Heart right ventricle (tissue), 16 donors: ENCODE measurements around the gene XRCC2. TPM values are rescaled to one million over a fixed set of nuclear protein-coding genes. Genes with fewer than 3 reads are reported as not detected.

Experiments used
- ATAC-seq, 8 donors: fragments of 200-7000 bp; cut with Tn5 transposase; one replicate each; pipeline ENCODE4 v1.9.1; 2020; ENCODE audit warnings: mild to moderate bottlenecking in 8 of 8, moderate library complexity in 8 of 8, moderate number of reproducible peaks in 1 of 8
- DNase-seq, 2 donors: peaks; one replicate each; pipeline ENCODE4 v3.0.0-alpha.2; 2020
- H3K27ac ChIP-seq, 10 donors: fragments of 200-600 bp; sonication (generic) in 2 of 10; one replicate each; pipeline versions ENCODE4 v1.5.0 to v1.8.0; 2020 to 2022; ENCODE audit warnings: mild to moderate bottlenecking in 3 of 10
- H3K27me3 ChIP-seq, 7 donors: fragments of 200-600 bp; one replicate each; pipeline ENCODE4 v1.8.0; 2021 to 2022; ENCODE audit warnings: mild to moderate bottlenecking in 2 of 7
- H3K36me3 ChIP-seq, 9 donors: fragments of 200-600 bp; sonication (generic) in 1 of 9; one replicate each; pipeline versions ENCODE4 v1.5.0 to v1.8.0; 2020 to 2022; ENCODE audit warnings: mild to moderate bottlenecking in 2 of 9
- H3K4me1 ChIP-seq, 9 donors: fragments of 200-600 bp; sonication (generic) in 1 of 9; one replicate each; pipeline versions ENCODE4 v1.5.0 to v1.8.0; 2020 to 2022; ENCODE audit warnings: mild to moderate bottlenecking in 4 of 9
- H3K4me3 ChIP-seq, 10 donors: fragments of 200-600 bp; sonication (generic) in 2 of 10; one replicate each; pipeline versions ENCODE4 v1.5.0 to v1.8.0; 2020 to 2022; ENCODE audit warnings: mild to moderate bottlenecking in 7 of 10, moderate library complexity in 2 of 10
- H3K9me3 ChIP-seq, 11 donors: fragments of 200-600 bp in 10 of 11; sonication (generic) in 2 of 11; one replicate each; pipeline versions ENCODE4 v1.5.0 to v1.8.0; 2013 to 2022; ENCODE audit warnings: mild to moderate bottlenecking in 2 of 11, control low read depth in 1 of 11, moderate library complexity in 1 of 11
- CTCF ChIP-seq, 9 donors: fragments of 200-600 bp; sonication (generic) in 2 of 9; IDR thresholded peaks; one replicate each; pipeline versions ENCODE4 v1.5.0 to v1.8.0; 2021 to 2022; ENCODE audit warnings: antibody characterized with exemption in 9 of 9, mild to moderate bottlenecking in 5 of 9, moderate library complexity in 1 of 9
- WGBS, 2 donors: extraction: QIAGEN DNeasy Blood & Tissue Kit; methylation state at CpG; one replicate each; pipeline ENCODE4 v1.1.7; 2013; ENCODE audit warnings: inconsistent platforms in 1 of 2; 5-methylcytosine and 5-hydroxymethylcytosine counted together
- intact Hi-C, 10 donors: fragments of 100-400 bp; cut with DNase I; formaldehyde crosslinking; loops; one replicate each; pipeline versions ENCODE4 v1.11.1 to v1.14.2; 2022
- polyA plus RNA-seq, 2 donors: library from polyadenylated mRNA; stranded (reverse); fragments of 200-250 nt; gene quantifications; one replicate each; pipeline ENCODE4 v1.2.3, GENCODE V29; 2013
- total RNA-seq, 10 donors: library from RNA; stranded (reverse); fragmentation: NEBNext Ultra II Directional in 3 of 10; extraction: Animal tissue kit (Norgen Biotek cat#: 25700) in 3 of 10; gene quantifications; one replicate each; pipeline versions ENCODE4 v1.2.1 to v1.2.4, GENCODE V29; 2021 to 2023
- donor health status: Arrhythmogenic right ventricular cardiomyopathy.
- donor health status: ischemic (EF 13 %, LVEDD 7.1; RV severe dilation, severe dysfunction).
- donor health status: healthy with polysubstance abuse.
- donor health status: DM: no; HTN: yes; CAD: no.
- donor health status: DM: no; HTN: no; CAD: no.
- donor health status: ischemic (EF 25% LVEDD 6.9; RV normal size, moderate dysfunction).
- donor health status: ischemic (EF 25% LVEDD 5.7; RV mildly dilated, moderate dysfunction).
- donor health status: healthy.
- donor health status: DM: yes; HTN: yes; CAD: no.
- donor health status: Ischemic cardiomyopathy.
- donor health status: ischemic (EF 35%, LVEDD 5.7; RV mildly dilated, moderate dysfunction).
- donor health status: nonischemic (EF 11% LVEDD 7.7; RV severe dilation, severe dysfunction).
- donor health status: DM: yes; HTN: yes; CAD: no.
- donor health status: PGD.
- donor health status: ischemic (EF 29% LVEDD 5.4; RV normal size, mild dysfunction).
- donor health status: nonischemic (EF 23%, LVEDD 6.1; RV moderate dilation, normal function).

XRCC2 gene
- total and polyA plus RNA-seq, 12 donors: 0.06 to 0.71 (median 0.46) TPM

GRCh38 chr7:152637920-152638580 lies 37.9 kb downstream of the XRCC2 start:
- Histone ChIP-seq H3K27ac (no peak overlapping the region), H3K4me3 (no peak overlapping the region), H3K9me3 (no peaks in the 10 kb centered on the region), H3K27me3 (peaks cover 0 to 13% (median 0%) of the 10 kb centered on the region in 7 donors), H3K4me1 (no peaks in the 10 kb centered on the region), H3K36me3 (no peaks in the 10 kb centered on the region)
- intact Hi-C loops: no loop called here
- no peak for DNase-seq
- TF ChIP-seq CTCF (IDR thresholded peaks at IDR 0.05): no peak
- 84 to 85% methylated on average over 7 of the region's 7 CpGs for WGBS, 2 donors
- no peak for ATAC-seq

- no peak for ATAC-seq
- whole genome bisulfite sequencing, 2 donors: 77 to 82% methylated on average over 1 of the region's 1 CpG
- intact Hi-C loops: no loop called here
Measured at GRCh38 chr7:152637161-152637560, 38.8 kb downstream of the XRCC2 start.

GRCh38 chr7:152636441-152636840 lies 39.5 kb downstream of the XRCC2 start:
- H3K9me3 ChIP-seq: no peaks in the 10 kb centered on the region
- H3K27ac ChIP-seq: no peak overlapping the region
- no peak overlapping the region for H3K4me3 ChIP-seq
- no peaks in the 10 kb centered on the region for H3K36me3 ChIP-seq
- no peak for TF ChIP-seq CTCF (IDR thresholded peaks at IDR 0.05)
- H3K27me3 ChIP-seq: peaks cover 0 to 15% (median 0%) of the 10 kb centered on the region in 7 donors
- no peak for DNase-seq
- intact Hi-C loops: no loop called here
- H3K4me1 ChIP-seq: no peaks in the 10 kb centered on the region
- ATAC-seq: no peak
- 71 to 73% methylated on average over 6 of the region's 6 CpGs for WGBS, 2 donors

More at GRCh38 chr7:152637161-152637560, 38.8 kb downstream of the XRCC2 start:
- Histone ChIP-seq H3K36me3 (no peaks in the 10 kb centered on the region), H3K27ac (no peak overlapping the region), H3K4me3 (no peak overlapping the region), H3K9me3 (no peaks in the 10 kb centered on the region), H3K4me1 (no peaks in the 10 kb centered on the region), H3K27me3 (peaks cover 0 to 15% (median 0%) of the 10 kb centered on the region in 7 donors)
- no peak for TF ChIP-seq CTCF (IDR thresholded peaks at IDR 0.05)
- no peak for DNase-seq

GRCh38 chr7:152633504-152633903 lies 42.4 kb downstream of the XRCC2 start:
- H3K36me3 ChIP-seq: no peaks in the 10 kb centered on the region
- no peak for ATAC-seq
- WGBS, 2 donors: 64 to 65% methylated on average over 8 of the region's 8 CpGs
- intact Hi-C loops: no loop called here
- no peaks in the 10 kb centered on the region for H3K9me3 ChIP-seq
- H3K4me1 ChIP-seq: no peaks in the 10 kb centered on the region
- TF ChIP-seq CTCF (IDR thresholded peaks at IDR 0.05): no peak
- no peak overlapping the region for H3K27ac ChIP-seq
- peaks cover 0 to 15% (median 0%) of the 10 kb centered on the region in 7 donors for H3K27me3 ChIP-seq
- H3K4me3 ChIP-seq: no peak overlapping the region
- no peak for DNase-seq
